SH-SY5Y (cell line): ENCODE results near the gene SCOC.

Experiments
- GATA2 ChIP-seq: IDR thresholded peaks from 2 replicates; pipeline ENCODE4 v1.6.1; 2011; ENCODE audit warnings: mild to moderate bottlenecking, low read depth, low read length
- GATA3 ChIP-seq: IDR thresholded peaks from 2 replicates; pipeline ENCODE4 v1.6.1; 2011; ENCODE audit warnings: low read depth, mild to moderate bottlenecking, low read length, moderate library complexity

DNA sequence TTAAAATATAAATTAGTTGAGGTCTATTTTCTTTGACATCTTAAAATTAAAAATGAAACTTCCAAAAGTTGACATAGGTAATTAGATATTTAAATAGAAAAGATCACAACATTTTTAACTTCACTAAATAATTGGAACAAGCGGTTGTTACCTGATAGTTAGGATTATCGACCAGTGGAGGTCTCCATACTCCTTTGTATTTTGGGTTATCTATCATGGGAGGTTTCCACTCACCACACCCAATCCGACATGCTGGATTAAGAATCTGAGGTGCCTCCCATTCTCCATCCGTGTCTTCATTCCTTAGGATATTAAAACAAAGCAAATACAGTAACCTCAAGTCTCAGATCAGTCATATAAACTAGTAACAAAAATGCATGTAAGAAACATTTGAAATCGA is 22.2 kb downstream of the SCOC start:
- no peak for TF ChIP-seq GATA3
- TF ChIP-seq GATA2: no peak
